HG03342 (cell line): Measurements from ENCODE around the gene DYNLT5.
"Not testable (repeated sequence)": the region's sequence is repeated elsewhere in the genome, so short reads cannot be mapped to it uniquely, and the experiment has no call there.

ENCODE experiments used
- ATAC-seq: cut with Tn5 transposase; IDR thresholded peaks from one replicate; pipeline ENCODE4 v1.9.1; 2021; ENCODE audit warnings: mild to moderate bottlenecking, moderate library complexity; ENCODE audit not compliant: unreplicated experiment

The DYNLT5 gene, protein sequence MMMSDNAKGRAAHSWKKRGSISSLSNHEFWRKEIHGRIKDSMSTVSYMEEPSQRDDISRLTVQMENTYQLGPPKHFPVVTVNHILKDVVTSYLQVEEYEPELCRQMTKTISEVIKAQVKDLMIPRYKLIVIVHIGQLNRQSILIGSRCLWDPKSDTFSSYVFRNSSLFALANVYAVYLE

DNA sequence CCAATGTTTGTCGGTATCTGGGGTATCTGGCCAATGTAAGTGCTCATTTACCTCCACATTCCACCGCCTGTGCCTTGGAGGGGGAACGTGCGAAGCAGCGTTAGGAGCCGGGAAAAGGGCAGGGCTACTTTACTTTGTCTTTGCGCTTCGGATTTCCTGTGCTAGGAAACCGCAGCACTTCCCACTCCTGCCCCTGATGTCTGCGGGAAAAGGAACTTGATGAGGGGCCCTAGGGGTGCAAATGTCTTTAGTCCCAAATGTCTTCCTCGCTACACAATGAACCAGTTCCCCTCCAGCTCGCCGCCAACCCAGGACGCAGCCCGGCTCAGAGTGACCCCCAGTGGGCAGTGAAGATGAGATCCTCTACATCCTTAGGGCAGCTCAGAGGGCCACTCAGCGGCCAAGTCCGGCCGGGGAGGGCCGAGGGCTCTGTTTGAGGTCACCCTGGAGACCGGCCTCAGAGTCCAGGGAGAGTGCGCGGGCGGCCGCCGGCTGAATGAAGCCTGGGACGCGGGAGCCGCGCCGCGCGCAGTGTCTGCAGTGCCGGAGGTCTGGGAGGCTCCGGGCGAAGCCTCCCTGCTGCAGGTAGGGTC is at the start of gene DYNLT5:
TSS of gene DYNLT5 (plus strand) at position 460 of the 593 bp plus-strand sequence. CDS start 2,200 bp downstream, outside the sequence.
- ATAC-seq = no peak

DNA sequence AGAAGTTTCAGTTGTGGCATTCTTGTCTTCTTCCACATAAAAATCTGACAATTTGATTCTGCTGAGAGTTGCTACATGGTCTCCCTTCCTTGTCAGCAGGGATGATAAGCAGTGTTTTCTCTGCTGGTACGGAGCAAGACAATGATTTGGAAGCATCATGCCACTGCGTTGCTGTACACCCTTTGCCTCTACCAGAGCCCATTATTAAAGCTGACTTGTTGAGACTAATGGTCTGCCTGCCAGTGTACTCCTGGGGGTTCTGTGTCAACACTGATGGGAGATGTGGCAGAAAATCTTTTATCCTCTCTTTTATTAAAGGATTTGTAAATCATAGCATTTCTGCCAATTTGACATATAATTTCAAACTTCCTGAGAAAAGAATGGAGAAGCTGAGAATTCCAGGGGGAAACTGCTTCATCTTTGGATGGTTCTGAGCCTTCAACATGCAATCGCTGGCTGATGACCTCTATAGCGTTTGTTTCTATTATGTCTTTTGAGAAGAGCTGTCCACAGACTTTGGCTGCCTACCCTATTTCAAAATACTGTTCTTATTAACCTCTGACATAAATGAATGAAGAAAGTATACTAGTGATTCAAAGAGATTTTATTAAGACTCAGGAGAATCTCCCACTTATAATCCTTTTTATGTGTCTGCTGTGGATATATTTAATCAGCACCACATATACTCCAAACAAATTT is 47.9 kb upstream of the DYNLT5 start:
- no peak for ATAC-seq

DNA sequence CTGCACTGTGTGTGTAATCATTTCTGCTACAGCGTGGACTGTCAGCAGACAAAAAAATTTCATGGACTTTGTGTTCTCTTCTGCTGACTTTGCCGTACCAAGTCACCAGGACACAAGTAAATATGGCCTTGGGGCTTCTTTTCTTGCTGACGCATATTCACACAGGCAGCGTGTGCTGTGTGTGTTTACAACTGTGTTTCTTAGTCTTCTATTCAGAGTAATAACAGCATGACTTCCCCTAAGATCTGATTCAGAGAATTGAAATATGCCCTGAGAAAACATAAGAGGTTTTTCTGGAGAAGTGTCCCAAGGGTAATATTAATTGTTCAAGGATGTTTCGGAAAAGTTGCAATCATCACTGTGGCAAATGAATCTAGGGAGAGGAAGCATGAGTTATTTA is 47.1 kb upstream of the DYNLT5 start:
- no peak for ATAC-seq

DNA sequence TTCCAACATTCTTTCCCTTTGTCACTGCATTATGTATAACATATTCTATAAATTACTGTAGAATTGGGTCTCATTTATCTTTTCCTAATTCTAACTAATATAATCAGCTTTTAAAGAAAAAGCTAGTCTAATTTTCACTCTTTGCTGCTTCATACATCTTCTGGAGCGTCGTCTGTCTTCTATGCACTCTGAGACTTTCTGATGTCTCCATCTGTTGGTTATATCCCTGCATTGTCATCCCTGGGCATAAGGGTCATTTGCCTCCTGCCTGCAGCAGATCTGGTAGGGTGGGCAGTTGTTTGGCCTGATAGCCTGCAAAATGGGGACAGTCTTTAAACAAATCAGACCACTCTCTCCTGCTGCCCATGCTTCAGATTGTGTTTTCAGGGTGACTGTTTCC is 40.8 kb upstream of the DYNLT5 start:
- ATAC-seq = no peak

DNA sequence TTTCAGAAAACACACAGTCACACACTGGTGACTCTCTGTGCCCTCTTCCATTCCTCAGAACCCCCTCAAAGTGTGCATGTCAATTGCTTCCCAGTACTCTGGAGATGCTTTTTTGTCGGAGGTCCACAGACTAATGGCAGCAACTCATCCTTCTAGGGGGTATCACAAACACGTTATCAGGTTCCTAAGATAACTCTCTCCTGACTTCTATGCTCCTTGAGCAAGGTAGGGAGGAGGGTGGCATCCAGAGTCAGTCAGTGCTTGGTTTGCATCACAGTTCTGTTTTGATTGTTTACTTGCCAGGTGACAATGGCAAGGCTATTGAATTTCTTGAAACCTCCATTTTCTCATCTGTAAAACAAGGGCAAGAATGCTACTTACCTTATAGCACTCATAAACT is 39.4 kb upstream of the DYNLT5 start:
- no peak for ATAC-seq

DNA sequence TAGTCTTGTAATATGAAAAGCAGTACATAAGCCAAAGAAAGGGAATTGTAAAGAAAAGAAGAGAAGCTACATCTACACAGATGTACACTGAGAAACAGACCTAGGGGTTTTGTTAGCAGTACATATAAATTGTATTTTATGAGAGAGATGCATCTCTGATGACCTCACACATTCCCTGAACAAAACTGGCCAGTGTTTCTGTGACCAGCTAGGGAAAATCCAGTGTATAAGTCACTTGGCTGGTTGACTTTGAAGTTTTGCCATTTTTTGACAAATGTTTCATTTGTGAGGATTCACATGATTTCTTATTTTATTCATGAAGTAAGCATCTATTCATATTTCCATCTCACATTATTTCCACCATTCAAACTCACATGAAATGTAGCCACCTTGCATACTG is 28.3 kb upstream of the DYNLT5 start:
- no peak for ATAC-seq

DNA sequence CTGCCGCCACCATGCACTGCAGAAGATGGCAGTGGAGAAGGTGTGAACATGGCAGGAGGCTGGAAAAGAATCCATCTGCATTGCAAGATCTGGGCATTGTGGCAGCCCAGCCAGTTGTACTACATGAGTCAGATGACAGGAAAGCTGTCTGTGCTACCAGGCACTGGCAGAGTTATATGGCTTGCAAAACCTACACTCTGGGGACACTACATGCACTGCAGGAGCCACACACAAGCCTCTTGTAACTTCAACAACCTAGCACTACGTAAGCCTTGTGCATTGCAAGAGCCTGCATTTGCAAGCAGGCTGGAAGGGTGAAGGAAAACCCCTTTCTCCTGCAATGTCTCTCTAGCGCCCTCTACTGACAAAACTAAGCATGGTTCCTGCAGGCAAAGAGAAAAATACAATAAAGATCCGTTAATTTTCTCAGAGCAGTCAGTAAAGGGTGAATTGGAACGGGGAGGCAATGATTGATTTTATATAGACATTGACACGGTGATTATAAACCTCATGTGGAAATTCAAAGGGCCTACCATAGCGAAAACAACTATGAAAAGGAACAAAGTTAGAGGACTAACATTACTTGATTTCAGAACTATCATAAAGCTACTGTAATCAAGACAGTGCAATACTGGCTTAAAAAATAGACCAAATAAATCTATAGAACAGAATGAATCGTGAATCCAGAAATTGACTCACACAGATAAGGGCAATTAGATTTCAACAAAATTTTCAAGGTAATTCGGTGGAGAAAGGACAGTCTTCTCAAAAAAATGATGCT is 26.2 kb upstream of the DYNLT5 start:
- peak; percentile 78 for ATAC-seq

DNA sequence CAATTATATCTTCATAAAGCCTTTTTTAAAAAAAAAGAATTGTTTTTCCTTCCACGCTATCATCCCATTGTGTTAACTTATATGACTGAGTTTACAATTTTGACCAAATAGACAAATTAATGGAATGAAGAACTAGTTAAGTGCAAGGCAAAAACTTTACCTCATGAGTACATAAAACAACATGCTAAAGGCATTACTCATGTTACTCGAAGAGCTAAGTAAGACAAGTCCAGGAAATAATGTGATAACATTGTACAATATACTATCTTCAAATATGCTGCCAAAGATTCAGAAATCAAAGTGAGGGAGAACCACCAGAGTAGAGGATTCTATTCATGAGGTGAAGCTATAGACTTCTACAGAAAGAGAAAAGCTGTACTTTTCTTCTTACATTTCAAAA is 24.2 kb upstream of the DYNLT5 start:
- ATAC-seq = no peak

DNA sequence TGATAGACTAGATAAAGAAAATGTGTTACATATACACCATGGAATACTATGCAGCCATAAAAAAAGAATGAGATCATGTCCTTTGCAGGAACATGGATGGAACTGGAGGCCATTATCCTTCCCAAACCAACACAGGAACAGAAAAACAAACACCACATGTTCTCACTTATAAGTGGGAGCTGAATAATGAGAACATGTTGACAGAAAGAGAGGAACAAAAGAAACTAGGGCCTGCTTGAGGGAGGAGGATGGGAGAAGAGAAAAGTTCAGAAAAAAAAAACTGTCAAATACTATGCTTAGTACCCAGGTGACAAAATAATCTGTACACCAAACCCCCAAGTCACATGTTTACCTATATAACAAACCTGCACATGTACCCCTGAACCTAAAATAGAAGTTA is 23.5 kb upstream of the DYNLT5 start:
- not testable (repeated sequence) for ATAC-seq

DNA sequence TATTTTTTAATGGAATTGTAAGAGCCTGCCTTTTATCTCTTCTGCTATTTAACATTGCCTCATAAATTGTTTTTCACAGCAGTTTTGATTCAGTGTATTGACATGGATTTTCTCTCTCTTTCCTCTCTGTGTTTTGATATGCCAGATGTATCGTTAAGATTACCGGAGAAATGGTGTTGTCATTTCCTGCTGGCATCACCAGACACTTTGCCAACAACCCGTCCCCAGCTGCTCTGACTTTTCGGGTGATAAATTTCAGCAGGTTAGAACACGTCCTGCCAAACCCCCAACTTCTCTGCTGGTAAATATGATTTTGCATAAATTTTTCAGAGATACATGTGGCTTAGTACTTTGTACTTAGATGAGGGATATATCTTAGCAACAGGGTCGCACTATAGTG is 23.1 kb upstream of the DYNLT5 start:
- ATAC-seq = no peak

DNA sequence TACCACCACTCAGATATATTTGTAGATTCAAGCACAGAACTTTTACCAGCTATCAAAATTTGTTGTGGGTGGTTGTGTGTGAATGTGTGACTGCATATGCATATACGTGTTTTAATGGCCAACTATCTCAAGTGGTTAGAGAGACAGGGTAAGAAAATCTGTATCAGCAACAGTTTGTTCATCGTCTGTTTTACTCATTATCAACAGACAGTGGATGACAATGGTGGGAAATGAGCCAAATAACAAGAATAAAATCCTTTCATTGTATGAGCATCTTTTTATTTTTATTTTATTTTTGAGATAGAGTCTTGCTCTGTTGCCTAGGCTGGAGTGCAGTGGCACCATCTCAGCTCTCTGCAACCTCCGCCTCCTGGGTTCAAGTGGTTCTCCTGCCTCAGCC is 22.7 kb upstream of the DYNLT5 start:
- no peak for ATAC-seq

DNA sequence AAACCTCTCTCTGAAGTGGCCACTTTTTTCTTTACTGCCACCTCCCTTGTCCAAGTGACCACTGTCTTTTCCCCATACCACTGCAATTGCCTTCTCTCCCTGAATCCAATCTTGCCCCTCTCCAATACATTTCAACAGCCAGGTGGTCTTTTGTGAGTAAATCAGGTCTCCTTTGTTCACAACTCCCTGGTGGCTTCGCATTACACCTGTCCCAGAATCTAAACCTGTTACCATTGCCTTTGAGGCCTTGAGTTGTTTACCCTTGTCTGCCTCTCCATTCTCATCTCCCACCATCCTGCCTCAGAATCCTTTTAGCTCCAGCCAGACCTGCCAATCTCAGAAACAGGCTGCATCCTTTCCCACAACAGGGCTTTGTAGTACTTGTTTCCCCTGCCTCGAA is 21.8 kb upstream of the DYNLT5 start:
- ATAC-seq = no peak

DNA sequence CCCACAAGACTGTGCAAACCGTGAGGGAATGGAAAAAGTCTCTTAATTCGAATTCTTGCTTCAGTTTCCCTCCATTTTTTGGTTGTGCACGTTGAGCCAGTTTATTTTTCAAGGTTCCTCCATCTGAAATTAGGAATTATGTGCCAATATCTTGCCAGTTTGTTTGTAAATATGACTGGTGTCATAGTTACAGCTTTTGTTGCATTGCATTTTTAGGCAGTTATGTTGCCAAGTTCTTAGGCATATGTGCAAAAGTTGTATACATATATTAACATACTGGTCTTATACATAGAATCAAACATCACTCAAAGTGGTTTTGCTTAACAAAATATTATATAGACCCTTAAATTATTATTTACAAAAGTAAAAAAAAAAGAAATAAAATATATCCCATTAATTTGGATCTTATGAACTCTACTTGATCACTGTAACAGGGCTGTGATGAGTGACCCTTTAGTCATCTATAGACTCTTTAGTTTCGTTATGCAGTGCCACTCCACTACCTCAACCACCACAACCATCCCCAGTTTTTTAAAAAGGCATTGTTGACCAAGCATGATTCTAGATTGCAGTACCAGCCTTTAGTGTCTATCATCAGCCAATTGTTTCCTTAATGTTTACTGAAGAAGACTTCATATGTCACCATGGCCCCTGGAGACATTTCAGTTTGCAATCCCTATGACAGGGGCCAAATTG is 20.9 kb upstream of the DYNLT5 start:
- ATAC-seq = peak; percentile 72

DNA sequence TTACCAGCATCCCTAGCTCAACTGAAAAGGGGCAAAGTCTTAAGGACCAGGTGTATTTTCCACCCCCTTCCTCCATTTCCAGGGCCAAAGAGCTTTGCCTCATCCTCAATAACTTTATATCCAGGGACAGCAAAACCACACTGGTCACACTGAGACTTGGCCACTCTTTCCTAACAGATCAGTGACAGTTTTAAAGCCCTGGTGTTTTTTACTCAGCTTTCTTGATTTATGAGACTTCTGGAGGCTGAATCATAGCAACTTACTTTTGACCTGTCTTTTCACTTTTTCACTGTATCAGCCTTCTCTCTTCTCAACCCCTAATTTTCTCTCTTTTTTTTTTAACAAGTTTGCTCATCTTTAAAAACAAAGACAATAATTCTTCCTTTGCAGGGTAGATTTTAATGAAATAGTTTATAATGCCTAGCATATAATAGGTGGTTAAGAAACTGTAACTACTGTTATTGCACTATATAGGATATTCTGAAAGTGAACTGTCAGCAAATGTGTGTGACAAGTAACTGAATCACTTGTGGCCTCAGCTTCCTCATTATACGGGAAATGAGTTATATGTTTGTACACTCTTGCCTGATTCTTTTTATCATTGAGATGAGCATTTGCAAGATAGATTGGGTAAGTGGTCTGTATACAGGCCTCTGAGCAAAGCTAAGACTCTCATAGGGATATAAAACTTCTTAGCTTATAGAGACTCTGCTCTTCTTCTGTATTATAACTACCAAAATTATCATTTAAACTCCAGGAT is 19.7 kb upstream of the DYNLT5 start:
- peak; percentile 67 for ATAC-seq

DNA sequence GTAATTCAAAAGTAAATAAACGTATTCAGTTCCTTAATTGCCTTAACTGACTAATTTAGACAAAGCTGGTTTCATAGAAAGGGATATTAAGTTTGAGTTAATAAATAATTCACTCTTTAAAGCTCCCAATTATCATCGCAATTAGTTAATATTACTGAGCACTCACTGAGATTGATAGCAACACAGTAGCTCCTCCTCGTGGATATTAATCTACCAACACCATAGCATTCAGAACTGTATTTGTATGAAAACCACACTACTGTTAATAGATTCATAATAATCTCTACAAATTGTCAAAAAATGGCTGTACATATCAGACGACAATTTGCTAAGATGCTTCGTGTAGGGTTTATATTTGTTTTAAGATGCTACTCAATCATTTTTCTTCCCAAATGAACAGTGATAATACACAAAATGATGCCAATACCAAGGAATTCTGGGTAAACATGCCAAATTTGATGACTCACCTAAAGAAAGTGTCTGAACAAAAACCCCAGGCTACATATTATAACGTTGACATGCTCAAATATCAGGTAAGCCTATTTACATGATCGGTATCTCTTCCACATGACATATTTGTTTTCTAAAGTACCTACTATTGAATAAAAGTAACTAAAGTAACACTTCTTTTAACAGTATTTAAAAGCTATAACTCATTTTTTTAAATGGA is 18.8 kb upstream of the DYNLT5 start:
- no peak for ATAC-seq

DNA sequence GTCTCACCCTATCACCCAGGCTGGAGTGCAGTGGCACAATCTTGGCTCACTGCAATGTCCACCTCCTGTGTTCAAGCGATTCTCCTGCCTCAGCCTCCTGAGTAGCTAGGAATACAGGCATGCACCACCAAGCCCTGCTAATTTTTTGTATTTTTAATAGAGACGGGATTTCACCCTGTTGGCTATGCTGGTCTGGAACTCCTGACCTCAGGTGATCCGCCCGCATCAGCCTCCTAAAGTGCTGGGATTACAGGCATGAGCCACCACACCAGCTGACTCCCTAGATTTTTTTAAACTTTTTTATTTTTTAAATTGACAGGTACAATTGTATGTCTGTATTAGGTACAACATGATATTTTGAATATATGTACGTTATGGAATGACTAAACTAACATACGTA is 17.7 kb upstream of the DYNLT5 start:
- not testable (repeated sequence) for ATAC-seq

DNA sequence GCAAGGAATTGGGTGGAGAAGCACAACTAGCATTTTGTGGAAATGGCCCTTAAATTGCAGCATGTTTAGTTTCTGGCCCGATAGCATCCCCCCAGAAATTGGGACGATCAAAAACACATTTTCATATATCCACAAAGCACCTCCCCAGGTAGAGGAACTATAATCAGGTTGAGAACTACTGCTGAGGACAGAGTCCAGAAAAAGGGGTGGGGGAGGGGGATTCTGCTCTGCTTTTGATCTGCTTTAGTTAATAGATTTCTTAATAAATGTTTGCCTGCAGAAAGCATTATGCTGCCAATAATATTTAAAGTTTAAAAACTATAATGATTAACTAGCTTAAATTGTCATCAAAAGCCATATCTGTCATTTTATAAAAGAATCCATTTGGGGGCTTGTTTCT is 14.4 kb upstream of the DYNLT5 start:
- no peak for ATAC-seq

DNA sequence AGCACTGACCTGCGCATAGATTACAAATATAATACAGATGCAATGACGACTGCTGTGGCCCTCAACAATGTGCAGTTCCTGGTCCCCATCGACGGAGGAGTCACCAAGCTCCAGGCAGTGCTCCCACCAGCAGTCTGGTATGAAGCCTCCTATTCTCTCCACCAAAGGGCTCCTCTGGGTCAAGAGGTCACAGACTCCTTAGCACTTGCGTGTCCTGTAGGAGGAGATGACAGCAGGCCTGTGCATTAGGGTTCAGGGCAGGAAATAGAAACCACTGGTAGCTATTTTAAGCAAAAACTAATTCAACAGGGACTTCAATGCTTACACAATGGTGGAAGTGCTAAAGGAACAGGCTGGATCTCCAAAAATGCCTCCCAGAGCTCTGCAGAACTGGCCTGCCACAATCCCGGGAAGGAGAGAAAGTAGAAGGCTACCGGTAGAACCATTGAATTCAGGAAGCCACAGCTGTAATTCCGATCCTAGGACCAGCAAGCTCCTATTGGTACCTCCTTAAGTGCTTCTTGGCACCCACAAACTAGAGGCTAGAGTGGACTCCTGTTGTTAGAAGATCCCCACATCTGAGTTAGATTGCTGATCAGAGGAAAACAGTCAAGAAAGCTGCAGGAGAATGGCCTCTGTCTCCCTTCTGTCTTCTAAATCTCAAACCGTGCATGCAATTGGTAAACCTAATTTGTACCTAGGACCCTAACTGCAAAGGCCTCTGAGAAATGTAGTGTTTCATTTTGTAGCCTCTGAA is 12.7 kb upstream of the DYNLT5 start:
- peak; percentile 86 for ATAC-seq

DNA sequence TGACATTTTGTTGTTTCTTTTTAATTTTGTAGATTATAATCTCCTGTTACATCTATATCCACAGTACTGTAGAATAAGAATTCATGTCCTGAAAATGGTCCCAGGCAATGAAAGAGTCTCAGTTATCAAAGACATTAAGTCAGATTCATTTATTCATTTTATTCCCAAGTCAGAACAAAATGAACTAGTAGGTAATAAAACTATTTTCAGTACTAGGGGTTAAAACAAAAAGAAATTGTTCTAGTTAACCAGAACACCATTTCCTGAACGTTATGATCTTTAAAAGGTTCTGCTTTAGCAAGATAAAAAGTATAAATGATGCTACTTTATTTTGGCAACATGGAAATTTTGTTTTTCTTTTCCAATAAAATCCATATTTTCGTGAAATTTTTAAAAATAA is 6.8 kb upstream of the DYNLT5 start:
- no peak for ATAC-seq
